Brain microvascular endothelial cell (primary cell): ENCODE results near the gene GNAS-AS1.

Experiments used
- DNase-seq: peaks from one replicate; pipeline ENCODE4 v3.0.0-alpha.2; 2020
- H3K27ac ChIP-seq: fragments of 250-450 bp; sonication (Bioruptor Pico); 2 replicates; pipeline ENCODE4 v1.5.1; 2020; ENCODE audit warnings: mild to moderate bottlenecking, moderate library complexity
- H3K27me3 ChIP-seq: fragments of 250-450 bp; sonication (Bioruptor Pico); replicated peaks from 2 replicates; pipeline ENCODE4 v1.5.1; 2020; ENCODE audit warnings: mild to moderate bottlenecking
- H3K36me3 ChIP-seq: fragments of 250-450 bp; sonication (Bioruptor Pico); replicated peaks from 2 replicates; pipeline ENCODE4 v1.5.1; 2020; ENCODE audit warnings: mild to moderate bottlenecking
- H3K4me3 ChIP-seq: 2 replicates; pipeline ENCODE4 v1.5.1; 2011; ENCODE audit warnings: low read depth, mild to moderate bottlenecking, control low read depth, low read length, moderate library complexity
- in situ Hi-C: cut with HindIII; loops from 2 replicates; pipeline ENCODE4 v1.10.0; 2017; ENCODE audit warnings: low sequenced_read_pairs, low pct_ligation_motif_present
- TF ChIP-seq, protein P1 (sequence below): IDR thresholded peaks from 2 replicates; pipeline ENCODE4 v1.5.1; 2011; ENCODE audit warnings: low read depth, mild to moderate bottlenecking, moderate library complexity, low read length, control low read depth, inconsistent platforms; ENCODE audit errors: missing control alignments

The GNAS-AS1 gene

GRCh38 chr20:58775371-58775770 lies 75.3 kb downstream of the GNAS-AS1 start:
- no peak overlapping the region for H3K27ac ChIP-seq
- TF ChIP-seq, protein P1, sequence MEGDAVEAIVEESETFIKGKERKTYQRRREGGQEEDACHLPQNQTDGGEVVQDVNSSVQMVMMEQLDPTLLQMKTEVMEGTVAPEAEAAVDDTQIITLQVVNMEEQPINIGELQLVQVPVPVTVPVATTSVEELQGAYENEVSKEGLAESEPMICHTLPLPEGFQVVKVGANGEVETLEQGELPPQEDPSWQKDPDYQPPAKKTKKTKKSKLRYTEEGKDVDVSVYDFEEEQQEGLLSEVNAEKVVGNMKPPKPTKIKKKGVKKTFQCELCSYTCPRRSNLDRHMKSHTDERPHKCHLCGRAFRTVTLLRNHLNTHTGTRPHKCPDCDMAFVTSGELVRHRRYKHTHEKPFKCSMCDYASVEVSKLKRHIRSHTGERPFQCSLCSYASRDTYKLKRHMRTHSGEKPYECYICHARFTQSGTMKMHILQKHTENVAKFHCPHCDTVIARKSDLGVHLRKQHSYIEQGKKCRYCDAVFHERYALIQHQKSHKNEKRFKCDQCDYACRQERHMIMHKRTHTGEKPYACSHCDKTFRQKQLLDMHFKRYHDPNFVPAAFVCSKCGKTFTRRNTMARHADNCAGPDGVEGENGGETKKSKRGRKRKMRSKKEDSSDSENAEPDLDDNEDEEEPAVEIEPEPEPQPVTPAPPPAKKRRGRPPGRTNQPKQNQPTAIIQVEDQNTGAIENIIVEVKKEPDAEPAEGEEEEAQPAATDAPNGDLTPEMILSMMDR = no peak
- DNase-seq = no peak
- in situ Hi-C loops = no loop called here
- no peaks in the 10 kb centered on the region for H3K36me3 ChIP-seq
- no peak overlapping the region for H3K4me3 ChIP-seq
- H3K27me3 ChIP-seq = no peaks in the 10 kb centered on the region

- H3K36me3 ChIP-seq = no peaks in the 10 kb centered on the region
- TF ChIP-seq, protein P1 = no peak
- H3K27me3 ChIP-seq = no peaks in the 10 kb centered on the region
- in situ Hi-C loops = no loop called here
- DNase-seq = no peak
- H3K27ac ChIP-seq = no peak overlapping the region
- no peak overlapping the region for H3K4me3 ChIP-seq
Observed at GRCh38 chr20:58774667-58775263, 75.9 kb downstream of the GNAS-AS1 start.

DNA sequence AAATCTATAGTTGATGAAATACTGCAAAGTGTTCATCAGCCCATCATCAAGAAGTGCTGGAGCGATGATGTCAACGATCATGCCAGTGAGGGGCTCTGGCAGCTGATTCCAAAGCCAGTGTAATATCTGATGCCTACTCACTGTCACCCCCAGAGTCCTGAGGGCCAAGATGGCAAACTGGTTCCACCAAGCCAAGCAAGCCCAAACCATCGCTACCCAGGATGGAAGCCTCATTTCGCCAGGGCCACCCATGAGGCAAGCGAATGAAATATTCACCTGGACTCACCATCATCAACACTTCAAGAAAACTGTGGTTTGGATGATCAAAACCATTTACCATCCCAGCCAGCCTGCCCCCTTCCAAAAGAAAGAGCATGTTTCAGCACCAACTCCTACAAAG lies 76.5 kb downstream of the GNAS-AS1 start:
- H3K27ac ChIP-seq = no peak overlapping the region
- H3K4me3 ChIP-seq = no peak overlapping the region
- no peaks in the 10 kb centered on the region for H3K27me3 ChIP-seq
- in situ Hi-C loops = no loop called here
- no peaks in the 10 kb centered on the region for H3K36me3 ChIP-seq
- DNase-seq = no peak
- TF ChIP-seq, protein P1 = no peak

- Histone ChIP-seq H3K4me3 (no peak overlapping the region), H3K27me3 (no peaks in the 10 kb centered on the region), H3K27ac (no peak overlapping the region), H3K36me3 (no peaks in the 10 kb centered on the region)
- no peak for DNase-seq
- in situ Hi-C loops = no loop called here
- TF ChIP-seq, protein P1 = no peak
Observed at GRCh38 chr20:58772786-58773185, 77.9 kb downstream of the GNAS-AS1 start.
